B cell (primary cell): Measurements from ENCODE around the gene GUCA2A. TPM values are rescaled to one million over a fixed set of nuclear protein-coding genes. Genes with fewer than 3 reads are reported as not detected.

Experiments used
- ATAC-seq: fragments of 200-7000 bp; cut with Tn5 transposase; one replicate; pipeline ENCODE4 v1.10.0; 2021; ENCODE audit warnings: low read depth, mild to moderate bottlenecking, moderate number of reproducible peaks, moderate library complexity
- CTCF ChIA-PET: fragments of 350-600 bp; sonication (Branson Sonifier 250); formaldehyde crosslinking; loops from one replicate; lab custom pipeline; 2021; ENCODE audit warnings: antibody characterized with exemption, inconsistent platforms; lab: Charles Lee
- POLR2A ChIA-PET: fragments of 350-600 bp; sonication (Branson Sonifier 250); formaldehyde crosslinking; loops from one replicate; lab custom pipeline; 2021; ENCODE audit warnings: antibody characterized with exemption; lab: Charles Lee
- DNase-seq: peaks from one replicate; pipeline ENCODE4 v3.0.0; 2013
- H2AFZ ChIP-seq: 2 replicates; pipeline ENCODE4 v1.6.1; 2012; ENCODE audit warnings: mild to moderate bottlenecking, low read depth, low read length; ENCODE audit not compliant: insufficient read depth, poor library complexity, severe bottlenecking
- H3K27ac ChIP-seq, 2 donors: 1 replicate in 1 of 2; 2 replicates in 1 of 2; pipeline ENCODE4 v1.5.1; 2012 to 2013; ENCODE audit warnings: low read length in 2 of 2, mild to moderate bottlenecking in 2 of 2, moderate library complexity in 1 of 2
- H3K27me3 ChIP-seq, 4 experiments: fragments of 200-600 bp in 1 of 4; sonication (generic) in 1 of 4; replicated peaks in 1 of 4; 1 replicate in 2 of 4; 2 replicates in 2 of 4; pipeline versions ENCODE4 v1.6.1 to v1.7.0; 2013 to 2016; ENCODE audit warnings: low read length in 3 of 4, mild to moderate bottlenecking in 2 of 4, mixed read lengths in 1 of 4, moderate library complexity in 1 of 4; ENCODE audit not compliant: insufficient read depth in 4 of 4, control insufficient read depth in 3 of 4; ENCODE audit errors: control extremely low read depth in 1 of 4
- H3K36me3 ChIP-seq, 2 experiments: replicated peaks in 1 of 2; 1 replicate in 1 of 2; 2 replicates in 1 of 2; pipeline versions ENCODE4 v1.6.1 to v1.7.1; 2013; ENCODE audit warnings: low read length in 1 of 2; ENCODE audit not compliant: insufficient read depth in 2 of 2, control insufficient read depth in 1 of 2; ENCODE audit errors: control extremely low read depth in 1 of 2, extremely low read depth in 1 of 2
- H3K4me1 ChIP-seq, 2 donors: fragments of 200-600 bp in 1 of 2; sonication (generic) in 1 of 2; 1 replicate in 1 of 2; 2 replicates in 1 of 2; pipeline versions ENCODE4 v1.5.1 to v1.6.1; 2013 to 2017; ENCODE audit warnings: low read length in 2 of 2; ENCODE audit not compliant: control insufficient read depth in 2 of 2, insufficient read depth in 2 of 2
- H3K4me2 ChIP-seq: replicated peaks from 2 replicates; pipeline ENCODE3; 2012; ENCODE audit warnings: mild to moderate bottlenecking, low read depth, low read length; ENCODE audit not compliant: poor library complexity, severe bottlenecking
- H3K4me3 ChIP-seq, 5 experiments: fragments of 200-600 bp in 1 of 5; sonication (generic) in 1 of 5; 1 replicate in 3 of 5; 2 replicates in 2 of 5; pipeline versions ENCODE4 v1.5.1 to v1.7.0; 2011 to 2016; ENCODE audit warnings: low read length in 4 of 5, mild to moderate bottlenecking in 4 of 5, low read depth in 2 of 5, control low read depth in 1 of 5, moderate library complexity in 1 of 5; ENCODE audit not compliant: insufficient read depth in 1 of 5; ENCODE audit errors: control extremely low read depth in 1 of 5, extremely low read depth in 1 of 5
- H3K79me2 ChIP-seq: fragments of 200-600 bp; sonication (generic); one replicate; pipeline ENCODE4 v1.6.0; 2016; ENCODE audit warnings: low read length; ENCODE audit not compliant: control insufficient read depth, insufficient read depth
- H3K9ac ChIP-seq: fragments of 200-600 bp; sonication (generic); 2 replicates; pipeline ENCODE4 v1.6.1; 2017; ENCODE audit warnings: mild to moderate bottlenecking, low read length, moderate library complexity
- H3K9me3 ChIP-seq, 3 donors: one replicate each; pipeline versions ENCODE4 v1.6.1 to v1.7.1; 2013; ENCODE audit warnings: low read length in 2 of 3; ENCODE audit not compliant: control insufficient read depth in 2 of 3, insufficient read depth in 1 of 3; ENCODE audit errors: control extremely low read depth in 1 of 3
- H4K20me1 ChIP-seq: 2 replicates; pipeline ENCODE4 v1.6.0; 2012; ENCODE audit warnings: mild to moderate bottlenecking, low read length; ENCODE audit not compliant: insufficient read depth, control insufficient read depth, poor library complexity, severe bottlenecking
- H3K27ac Mint-ChIP-seq: one replicate; pipeline ENCODE4 v1.8.0; 2021; ENCODE audit warnings: mixed read lengths
- H3K27me3 Mint-ChIP-seq: one replicate; pipeline ENCODE4 v1.8.0; 2021; ENCODE audit warnings: mixed read lengths
- H3K4me1 Mint-ChIP-seq: one replicate; pipeline ENCODE4 v1.8.0; 2021; ENCODE audit warnings: mixed read lengths
- H3K4me3 Mint-ChIP-seq: one replicate; pipeline ENCODE4 v1.8.0; 2021; ENCODE audit warnings: mixed read lengths
- H3K9me3 Mint-ChIP-seq: one replicate; pipeline ENCODE4 v1.8.0; 2022; ENCODE audit warnings: mixed read lengths; ENCODE audit not compliant: insufficient read depth
- EZH2 ChIP-seq: IDR thresholded peaks from 2 replicates; pipeline ENCODE4 v1.6.1; 2012; ENCODE audit warnings: borderline replicate concordance, low read depth, mild to moderate bottlenecking, moderate library complexity, low read length; ENCODE audit not compliant: insufficient read depth, poor library complexity, severe bottlenecking
- WGBS: methylation state at CpG from one replicate; pipeline ENCODE4 v1.1.5; 2013; ENCODE audit warnings: missing lambda C conversion rate; ENCODE audit not compliant: insufficient coverage; 5-methylcytosine and 5-hydroxymethylcytosine counted together
- intact Hi-C: fragments of 100-400 bp; cut with micrococcal nuclease; formaldehyde crosslinking; loops from one replicate; pipeline ENCODE4 v1.10.0; 2022
- polyA plus RNA-seq: library from polyadenylated mRNA; depleted of rRNA; stranded (reverse); fragments of >200 nt; gene quantifications from 2 replicates; pipeline ENCODE4 v1.2.3, GENCODE V29; 2012
- total RNA-seq, 2 donors: library from RNA; stranded (reverse); fragments of 120-200 nt in 1 of 2; gene quantifications; 1 replicate in 1 of 2; 2 replicates in 1 of 2; pipeline versions ENCODE4 v1.2.3 to v1.2.4, GENCODE V29; 2013 to 2022
- TF ChIP-seq, protein P1 (sequence below): fragments of 200-600 bp; IDR thresholded peaks from one replicate; pipeline ENCODE4 v1.8.0; 2022; ENCODE audit warnings: antibody characterized with exemption, mild to moderate bottlenecking

GUCA2A gene
- total and polyA plus RNA-seq, 2 donors (not counting 1 experiment from before 2014, with no cell fraction given), result not detected

- no peaks in the 10 kb centered on the region for H3K79me2 ChIP-seq
- TF ChIP-seq, protein P1, sequence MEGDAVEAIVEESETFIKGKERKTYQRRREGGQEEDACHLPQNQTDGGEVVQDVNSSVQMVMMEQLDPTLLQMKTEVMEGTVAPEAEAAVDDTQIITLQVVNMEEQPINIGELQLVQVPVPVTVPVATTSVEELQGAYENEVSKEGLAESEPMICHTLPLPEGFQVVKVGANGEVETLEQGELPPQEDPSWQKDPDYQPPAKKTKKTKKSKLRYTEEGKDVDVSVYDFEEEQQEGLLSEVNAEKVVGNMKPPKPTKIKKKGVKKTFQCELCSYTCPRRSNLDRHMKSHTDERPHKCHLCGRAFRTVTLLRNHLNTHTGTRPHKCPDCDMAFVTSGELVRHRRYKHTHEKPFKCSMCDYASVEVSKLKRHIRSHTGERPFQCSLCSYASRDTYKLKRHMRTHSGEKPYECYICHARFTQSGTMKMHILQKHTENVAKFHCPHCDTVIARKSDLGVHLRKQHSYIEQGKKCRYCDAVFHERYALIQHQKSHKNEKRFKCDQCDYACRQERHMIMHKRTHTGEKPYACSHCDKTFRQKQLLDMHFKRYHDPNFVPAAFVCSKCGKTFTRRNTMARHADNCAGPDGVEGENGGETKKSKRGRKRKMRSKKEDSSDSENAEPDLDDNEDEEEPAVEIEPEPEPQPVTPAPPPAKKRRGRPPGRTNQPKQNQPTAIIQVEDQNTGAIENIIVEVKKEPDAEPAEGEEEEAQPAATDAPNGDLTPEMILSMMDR, result no peak
- TF ChIP-seq EZH2, result no peak
- H4K20me1 ChIP-seq, result no peaks in the 10 kb centered on the region
- no peak overlapping the region for H3K27ac Mint-ChIP-seq
- intact Hi-C loops, result no loop called here
- no peaks in the 10 kb centered on the region for H3K27me3 Mint-ChIP-seq
- H3K4me1 Mint-ChIP-seq, result no peaks in the 10 kb centered on the region
- H3K27ac ChIP-seq, result no peak overlapping the region
- ChIA-PET POLR2A (no interaction called here), CTCF (no interaction called here)
- no peak overlapping the region for H3K4me3 Mint-ChIP-seq
- no peak overlapping the region for H3K4me2 ChIP-seq
- no peak overlapping the region for H2AFZ ChIP-seq
- no peaks in the 10 kb centered on the region for H3K27me3 ChIP-seq
- H3K36me3 ChIP-seq, result peaks cover 8 to 56% of the 10 kb centered on the region in 2 experiments
- DNase-seq (no peak), ATAC-seq (no peak)
- H3K9me3 ChIP-seq, result no peaks in the 10 kb centered on the region
- H3K4me3 ChIP-seq, result no peak overlapping the region
- WGBS, result 92% methylated on average over 2 of the region's 6 CpGs
- no peaks in the 10 kb centered on the region for H3K9me3 Mint-ChIP-seq
- H3K4me1 ChIP-seq, result no peaks in the 10 kb centered on the region
- no peak overlapping the region for H3K9ac ChIP-seq
Measured at GRCh38 chr1:42189931-42190853, 25.6 kb upstream of the GUCA2A start.

GRCh38 chr1:42186152-42186551 lies 21.6 kb upstream of the GUCA2A start:
- no peak overlapping the region for H3K4me3 ChIP-seq
- TF ChIP-seq EZH2, result no peak
- TF ChIP-seq, protein P1, result no peak
- H4K20me1 ChIP-seq, result no peaks in the 10 kb centered on the region
- H3K4me1 ChIP-seq, result no peaks in the 10 kb centered on the region
- H3K9me3 Mint-ChIP-seq, result no peaks in the 10 kb centered on the region
- no peak overlapping the region for H3K27ac ChIP-seq
- no peaks in the 10 kb centered on the region for H3K27me3 Mint-ChIP-seq
- ChIA-PET POLR2A (no interaction called here), CTCF (interaction anchor here (0.7 to 4.7 kb wide), 3 partner anchors 10 to 613 kb away, joined by 3 to 27 read pairs (median 4); no protein-coding TSS in a partner anchor)
- DNase-seq (no peak), ATAC-seq (no peak)
- H3K79me2 ChIP-seq, result no peaks in the 10 kb centered on the region
- no peaks in the 10 kb centered on the region for H3K9me3 ChIP-seq
- H2AFZ ChIP-seq, result no peak overlapping the region
- no peak overlapping the region for H3K4me2 ChIP-seq
- H3K27ac Mint-ChIP-seq, result no peak overlapping the region
- no peaks in the 10 kb centered on the region for H3K27me3 ChIP-seq
- H3K4me1 Mint-ChIP-seq, result no peaks in the 10 kb centered on the region
- no peak overlapping the region for H3K9ac ChIP-seq
- intact Hi-C loops, result no loop called here
- WGBS, result 100% methylated on average over 1 of the region's 3 CpGs
- H3K4me3 Mint-ChIP-seq, result no peak overlapping the region
- peaks cover 15 to 58% of the 10 kb centered on the region in 2 experiments for H3K36me3 ChIP-seq
